GM12892 (cell line): ENCODE measurements around the gene PRDM11.

ENCODE experiments used
- POLR2A ChIP-seq: IDR thresholded peaks from 2 replicates; pipeline ENCODE4 v1.6.1; 2011; ENCODE audit warnings: low read depth, low read length, control low read depth
- POLR2AphosphoS5 ChIP-seq: IDR thresholded peaks from 2 replicates; pipeline ENCODE4 v1.6.1; 2011; ENCODE audit warnings: low read depth, low read length, control low read depth
- TAF1 ChIP-seq: IDR thresholded peaks from 2 replicates; pipeline ENCODE4 v1.6.1; 2011; ENCODE audit warnings: low read depth, mild to moderate bottlenecking, control low read depth, low read length, borderline replicate concordance

DNA sequence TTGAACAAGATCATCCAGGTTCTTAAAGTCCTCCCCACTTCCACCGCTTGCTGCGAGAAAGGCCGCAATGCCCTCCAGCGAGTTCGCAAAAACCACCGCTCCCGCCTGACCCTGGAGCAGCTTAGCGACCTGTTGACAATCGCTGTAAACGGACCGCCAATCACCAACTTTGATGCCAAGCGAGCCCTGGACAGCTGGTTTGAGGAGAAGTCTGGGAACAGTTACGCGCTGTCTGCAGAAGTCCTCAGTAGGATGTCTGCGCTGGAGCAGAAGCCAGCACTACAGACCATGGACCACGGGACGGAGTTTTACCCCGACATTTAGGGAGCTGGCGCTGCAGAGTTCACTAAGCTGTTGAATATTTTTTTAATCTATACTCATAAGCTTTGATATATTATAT lies 81.4 kb downstream of the PRDM11 start:
- TF ChIP-seq POLR2A = no peak
- no peak for TF ChIP-seq POLR2AphosphoS5
- no peak for TF ChIP-seq TAF1
